Renal pelvis (tissue), 4 donors: ENCODE measurements around the gene MTFR1L. TPM values are rescaled to one million over a fixed set of nuclear protein-coding genes. Genes with fewer than 3 reads are reported as not detected.

ENCODE experiments used
- DNase-seq: peaks from one replicate; pipeline ENCODE4 v3.0.0-alpha.2; 2013
- polyA plus RNA-seq, 3 donors: library from polyadenylated mRNA; unstranded; fragments of 120-200 nt; gene quantifications; one replicate each; pipeline ENCODE4 v1.2.1, GENCODE V29; 2013; ENCODE audit not compliant: insufficient read length in 3 of 3

MTFR1L gene
- polyA plus RNA-seq, 3 donors, result 86.2 to 120 (median 95.4) TPM

GRCh38 chr1:25875856-25876692 is 56.3 kb downstream of the MTFR1L start:
- no peak for DNase-seq

- DNase-seq, result no peak
Measured at GRCh38 chr1:25876693-25877077, 56.9 kb downstream of the MTFR1L start.

DNA sequence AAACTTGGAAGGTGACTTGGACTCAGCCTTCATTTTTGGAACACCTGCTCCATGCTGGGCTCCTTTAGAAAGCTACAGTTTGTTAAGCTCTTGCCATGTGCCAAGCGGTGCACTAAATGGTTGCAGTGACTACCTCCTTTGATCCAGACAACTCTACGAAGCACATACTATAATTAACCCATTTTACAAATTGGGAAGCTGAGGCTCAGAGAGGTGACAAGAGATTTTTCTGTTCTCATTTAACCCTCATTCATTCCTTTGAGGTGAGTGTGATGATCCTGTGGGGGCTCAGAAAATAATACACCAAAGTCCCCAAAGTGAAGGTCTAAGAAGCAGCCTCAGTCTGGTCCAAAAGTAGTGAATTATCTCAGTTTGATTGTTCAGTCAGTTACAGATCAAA is 57.4 kb downstream of the MTFR1L start:
- DNase-seq, result no peak

DNA sequence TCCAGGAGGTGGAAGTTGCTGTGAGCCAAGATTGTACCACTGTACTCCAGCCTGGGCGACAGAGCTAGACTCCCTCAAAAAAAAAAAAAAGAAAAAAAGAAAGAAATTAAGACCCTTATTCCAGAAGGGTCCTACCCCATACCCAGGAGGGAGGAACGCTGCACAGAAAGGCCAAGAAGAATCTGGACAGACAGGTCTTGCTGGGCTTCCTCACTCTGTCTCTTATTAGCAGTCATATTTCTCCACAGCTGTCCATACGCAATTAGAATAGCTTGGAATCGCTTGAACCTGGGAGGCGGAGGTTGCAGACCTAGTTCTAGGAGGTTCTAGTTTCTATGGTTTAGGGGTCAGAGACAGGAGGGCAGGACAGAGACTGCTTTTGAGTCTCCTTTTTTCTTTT is 58.9 kb downstream of the MTFR1L start:
- no peak for DNase-seq

GRCh38 chr1:25879675-25880074 is 59.9 kb downstream of the MTFR1L start:
- DNase-seq, result no peak

DNA sequence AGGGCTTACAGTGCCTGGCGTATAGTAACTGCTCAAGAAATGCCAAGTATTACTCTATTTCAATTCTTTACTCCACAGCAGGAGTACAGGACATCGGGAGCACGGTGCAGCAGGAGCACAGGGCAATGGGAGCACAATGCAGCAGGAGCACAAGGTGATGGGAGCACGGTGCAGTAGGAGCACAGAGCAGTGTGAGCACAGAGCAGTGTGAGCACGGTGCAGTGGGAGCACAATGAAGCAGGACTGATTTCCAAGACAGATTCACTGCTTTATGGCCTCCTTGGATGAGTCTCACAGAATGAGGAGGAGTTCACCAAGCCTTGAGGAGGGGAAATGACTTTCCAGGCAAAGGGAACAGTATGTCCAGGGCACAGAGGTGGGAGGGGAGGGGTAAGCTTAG is 60.8 kb downstream of the MTFR1L start:
- no peak for DNase-seq

DNA sequence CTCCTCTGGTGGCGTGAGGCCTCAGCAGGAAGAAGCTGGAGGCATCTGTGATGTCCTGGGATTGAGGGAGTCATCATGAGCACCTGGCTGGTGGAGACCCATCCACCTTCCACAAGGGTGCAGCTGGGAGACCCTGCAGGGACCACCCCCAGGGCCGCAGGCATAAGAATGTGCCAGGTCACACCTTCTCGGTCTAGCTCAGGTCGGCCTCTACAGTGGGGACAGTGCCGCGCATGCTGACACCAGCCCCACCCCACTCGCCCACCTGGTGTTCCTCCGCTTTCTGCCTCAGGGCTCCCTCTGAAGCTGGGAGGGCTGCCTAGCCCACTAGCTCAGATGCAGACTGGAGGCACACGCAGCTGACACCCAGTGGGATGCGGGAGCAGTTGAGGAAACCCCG is 61.5 kb downstream of the MTFR1L start:
- DNase-seq, result no peak

Other genes starting within 250 kb of the MTFR1L start
- 10 to 100 TPM; 15.6 to 16.9 (median 16.9) TPM for gene MAN1C1, start 203.2 kb upstream of the MTFR1L start, polyA plus RNA-seq
- 10 to 100 TPM; 81.3 to 87.4 (median 85.3) TPM for gene SELENON, start 19.8 kb upstream of the MTFR1L start, polyA plus RNA-seq
- 1 to 10 TPM; 3.0 to 3.5 (median 3.4) TPM for gene AUNIP, start 39.5 kb downstream of the MTFR1L start, polyA plus RNA-seq
- 10 to 100 TPM; 26.6 to 36.8 (median 36.3) TPM for gene PAQR7, start 55.8 kb downstream of the MTFR1L start, polyA plus RNA-seq
- gene STMN1, start 86.5 kb downstream of the MTFR1L start, polyA plus RNA-seq, result 1,000 to 10,000 TPM; 1,042 to 1,257 (median 1,055) TPM
- 10 to 100 TPM; 16.5 to 24.0 (median 19.1) TPM for gene PAFAH2, start 178.1 kb downstream of the MTFR1L start, polyA plus RNA-seq
- 1 to 10 TPM; 1.6 to 2.1 (median 1.7) TPM for gene EXTL1, start 201.8 kb downstream of the MTFR1L start, polyA plus RNA-seq
- 1 to 10 TPM; 5.4 to 9.1 (median 5.5) TPM for gene SLC30A2, start 226.2 kb downstream of the MTFR1L start, polyA plus RNA-seq
- under 1 TPM; 0.73 to 1.00 (median 0.99) TPM for gene TRIM63, start 247.7 kb downstream of the MTFR1L start, polyA plus RNA-seq